ENCODE results near the gene SWAP70. TPM values are rescaled to one million over a fixed set of nuclear protein-coding genes. Genes with fewer than 3 reads are reported as not detected.

Gene SWAP70
- total and polyA plus RNA-seq, 2 of the 8 experiments (the other 6 are each of a cell fraction or from before 2014, with no cell fraction given): 14.8 to 37.5 TPM

DNA sequence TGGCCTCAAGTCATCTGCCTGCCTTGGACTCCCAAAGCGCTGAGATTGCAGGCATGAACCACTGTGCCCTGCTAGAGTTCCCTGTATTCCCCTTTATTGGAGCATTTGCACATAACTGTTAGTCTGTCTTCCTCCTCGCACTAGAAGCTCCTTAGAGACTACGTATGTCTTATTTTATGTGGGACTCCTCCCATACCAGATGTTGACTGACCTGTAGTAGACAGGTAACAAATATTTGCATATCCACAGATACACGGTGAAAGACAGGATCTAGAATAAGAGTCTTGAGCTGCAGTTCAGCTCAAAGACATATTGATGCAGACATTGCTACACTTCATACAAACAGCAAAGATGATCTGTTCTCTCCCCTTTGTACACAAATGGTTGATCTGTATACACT lies 40.7 kb downstream of the SWAP70 start:
- Histone ChIP-seq H3K27ac (ENCODE audit: low read depth, low read length) (no peak overlapping the region), H3K18ac (ENCODE audit: extremely low read depth, low read length) (no peak overlapping the region), H4K91ac (replicated peaks; ENCODE audit: insufficient read length, low read length) (no peak overlapping the region), H2BK12ac (ENCODE audit: low read depth, low read length) (no peak overlapping the region), H3K56ac (replicated peaks; ENCODE audit: insufficient read length, low read depth, low read length) (no peak overlapping the region), H2BK20ac (ENCODE audit: low read length) (no peak overlapping the region), H3K9ac (replicated peaks in 1 of 4; ENCODE audit: extremely low read depth in 1 of 4, low read depth in 3 of 4, low read length in 3 of 4) (no peak overlapping the region), H3K4ac (replicated peaks; ENCODE audit: insufficient read length, low read depth, low read length) (no peak overlapping the region), H3K23me2 (ENCODE audit: low read depth, low read length) (no peaks in the 10 kb centered on the region), H3K79me1 (ENCODE audit: low read depth, low read length) (peaks cover 3% of the 10 kb centered on the region; the same call in 1 of the 2 replicates), H3K23ac (ENCODE audit: insufficient read length) (no peak overlapping the region), H2BK5ac (ENCODE audit: low read depth, low read length) (no peak overlapping the region), H2AFZ (ENCODE audit: low read length) (no peak overlapping the region), H3K14ac (ENCODE audit: insufficient read length) (no peak overlapping the region), H3K79me2 (ENCODE audit: control insufficient read depth in 1 of 2, insufficient read depth in 2 of 2, low read length in 2 of 2) (peaks cover 3 to 47% of the 10 kb centered on the region in 2 experiments; a peak in 3 of 4 replicates), H4K8ac (ENCODE audit: extremely low read depth, insufficient read depth, low read length) (no peak overlapping the region), H3K36me3 (ENCODE audit: control insufficient read depth in 2 of 4, insufficient read depth in 4 of 4, low read length in 3 of 4) (no peaks in the 10 kb centered on the region), H3K4me3 (ENCODE audit: extremely low read depth in 1 of 4, insufficient read depth in 2 of 4, low read depth in 3 of 4, low read length in 4 of 4) (no peak overlapping the region), H4K20me1 (replicated peaks in 1 of 2; ENCODE audit: control insufficient read depth in 1 of 2, insufficient read depth in 2 of 2, low read length in 2 of 2) (peaks cover 0 to 6% of the 10 kb centered on the region in 2 experiments), H3K4me1 (replicated peaks in 1 of 4; ENCODE audit: control insufficient read depth in 3 of 4, insufficient read depth in 4 of 4, low read length in 3 of 4) (0 out of 7 replicates have a peak, but pooled peaks cover 0 to 4% (median 0%) of the 10 kb centered on the region in 4 experiments), H3K27me3 (replicated peaks in 1 of 4; ENCODE audit: control insufficient read depth in 3 of 4, extremely low read depth in 1 of 4, insufficient read depth in 3 of 4, low read length in 3 of 4) (no peaks in the 10 kb centered on the region), H2BK120ac (replicated peaks; ENCODE audit: low read depth, low read length) (no peak overlapping the region), H3K4me2 (ENCODE audit: insufficient read depth in 1 of 2, low read depth in 2 of 2, low read length in 2 of 2) (no peak overlapping the region), H2AK5ac (ENCODE audit: low read depth, low read length) (no peak overlapping the region), H3K9me3 (ENCODE audit: insufficient read depth in 2 of 2, low read depth in 1 of 2, low read length in 1 of 2) (no peaks in the 10 kb centered on the region), H2BK15ac (ENCODE audit: low read length) (no peak overlapping the region), H4K5ac (ENCODE audit: insufficient read length, low read depth, low read length) (no peak overlapping the region)
- WGBS, 2 experiments (ENCODE audit: extremely low coverage in 1 of 2, insufficient coverage in 1 of 2, insufficient read length in 1 of 2, insufficient replicate concordance in 2 of 2, low coverage in 1 of 2, low lambda C conversion rate in 2 of 2, missing lambda C conversion rate in 1 of 2): 94% methylated on average over 4 of the region's 4 CpGs; no CpG with 5 or more reads in 1 of the 2 experiments
- CTCF ChIA-PET (ENCODE audit: partially characterized antibody): interaction anchor here (1.0 kb wide), 1 partner anchor 16 kb away, joined by 3 read pairs; no protein-coding TSS in a partner anchor
- POLR2A ChIA-PET (ENCODE audit: partially characterized antibody): no interaction called here
- no peak for FAIRE-seq
- no peak for TF ChIP-seq SIX5 (IDR thresholded peaks at IDR 0.05; ENCODE audit: low read depth, low read length)
- TF ChIP-seq BCL11A (IDR thresholded peaks at IDR 0.05; ENCODE audit: low read depth in 2 of 2, low read length in 2 of 2): no peak
- no peak for TF ChIP-seq CHD1 (IDR thresholded peaks at IDR 0.05; ENCODE audit: low read depth, low read length)
- TF ChIP-seq MAX (IDR thresholded peaks at IDR 0.05): no peak
- no peak for TF ChIP-seq SAP30 (IDR thresholded peaks at IDR 0.05; ENCODE audit: insufficient read depth, insufficient replicate concordance, low read length)
- no peak for TF ChIP-seq KDM4A (IDR thresholded peaks at IDR 0.05; ENCODE audit: low read depth, low read length, severe bottlenecking)
- TF ChIP-seq E2F6 (IDR thresholded peaks at IDR 0.05): no peak
- no peak for TF ChIP-seq ATF3 (IDR thresholded peaks at IDR 0.05; ENCODE audit: insufficient read depth, low read depth, low read length)
- no peak for TF ChIP-seq NANOG (IDR thresholded peaks at IDR 0.05; ENCODE audit: insufficient read depth, low read depth, low read length, poor library complexity, severe bottlenecking)
- TF ChIP-seq CHD2 (IDR thresholded peaks at IDR 0.05; ENCODE audit: low read length): no peak
- no peak for TF ChIP-seq GTF2F1 (IDR thresholded peaks at IDR 0.05; ENCODE audit: borderline replicate concordance, low read depth, low read length)
- no peak for TF ChIP-seq SIRT6 (IDR thresholded peaks at IDR 0.05; ENCODE audit: low read length)
- TF ChIP-seq SP2 (IDR thresholded peaks at IDR 0.05; ENCODE audit: low read length): no peak
- no peak for DNase-seq (ENCODE audit: low read depth in 1 of 2, low spot score in 2 of 2)
